Stimulated activated CD4-positive, alpha-beta T cell treated with anti-CD3 and anti-CD28 coated beads, Interleukin-4, amount 100 ng/mL, for 4 hours (primary cell): ENCODE measurements around the gene ARMH2.
"Not testable (repeated sequence)": the region's sequence is repeated elsewhere in the genome, so short reads cannot be mapped to it uniquely, and the experiment has no call there.

Experiments
- DNase-seq, 2 experiments: peaks; one replicate each; pipeline ENCODE4 v3.0.0-alpha.2; 2020

ARMH2 gene

DNA sequence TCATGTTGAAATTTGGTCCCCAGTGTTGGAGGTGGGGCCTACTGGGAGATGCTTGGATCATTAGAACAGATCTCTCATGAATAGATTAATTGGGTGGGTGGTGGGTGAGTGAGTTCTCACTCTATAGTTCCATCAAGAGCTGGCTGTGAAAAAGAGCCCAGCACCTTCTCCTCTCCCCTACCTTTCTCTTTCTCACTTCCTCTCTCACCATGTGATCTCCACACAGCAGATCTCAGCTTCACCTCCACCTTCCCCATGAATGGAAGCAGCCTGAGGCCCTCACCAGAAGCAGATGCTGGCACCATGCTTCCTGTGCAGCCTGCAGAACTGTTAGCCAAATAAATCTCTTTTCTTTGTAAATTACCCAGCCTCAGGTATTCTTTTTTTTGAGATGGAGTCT lies 36.9 kb downstream of the ARMH2 start:
- no peak for DNase-seq

GRCh38 chr6:24761193-24761835 lies 37.4 kb downstream of the ARMH2 start:
- no peak for DNase-seq

DNA sequence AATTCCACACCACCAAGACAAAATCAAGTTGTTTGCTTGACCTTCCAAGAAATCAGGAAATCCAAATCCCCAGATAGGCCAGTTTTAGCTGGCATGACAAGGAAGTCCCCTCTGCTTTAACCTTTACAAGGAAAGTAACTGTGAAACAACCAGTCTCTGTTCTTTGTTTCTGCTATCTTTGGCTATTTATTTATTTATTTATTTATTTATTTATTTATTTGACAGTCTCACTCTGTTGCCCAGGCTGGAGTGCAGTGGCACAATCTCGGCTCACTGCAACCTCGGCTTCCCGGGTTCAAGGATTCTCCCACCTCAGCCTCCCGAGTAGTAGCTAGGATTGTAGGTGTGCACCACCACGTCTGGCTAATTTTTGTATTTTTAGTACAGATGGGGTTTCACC lies 38.5 kb downstream of the ARMH2 start:
- no peak for DNase-seq

DNA sequence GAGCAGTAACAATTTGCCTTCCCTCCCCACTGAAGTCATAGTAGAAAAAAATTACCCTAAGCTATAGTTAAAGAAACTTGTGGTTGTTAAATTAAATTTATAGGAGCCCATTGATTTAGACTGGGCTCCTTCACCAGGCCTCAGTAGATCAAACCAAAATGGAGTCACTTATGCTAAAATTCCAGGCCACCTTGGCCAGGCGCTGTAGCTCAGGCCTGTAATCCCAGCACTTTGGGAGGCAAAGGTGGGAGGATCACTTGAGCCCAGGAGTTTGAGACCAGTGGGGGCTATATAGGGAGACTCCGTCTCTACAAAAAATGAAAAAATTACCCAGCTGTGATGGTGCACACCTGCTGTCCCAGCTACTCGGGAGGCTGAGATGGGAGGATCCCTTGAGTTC lies 39.0 kb downstream of the ARMH2 start:
- DNase-seq = no peak

DNA sequence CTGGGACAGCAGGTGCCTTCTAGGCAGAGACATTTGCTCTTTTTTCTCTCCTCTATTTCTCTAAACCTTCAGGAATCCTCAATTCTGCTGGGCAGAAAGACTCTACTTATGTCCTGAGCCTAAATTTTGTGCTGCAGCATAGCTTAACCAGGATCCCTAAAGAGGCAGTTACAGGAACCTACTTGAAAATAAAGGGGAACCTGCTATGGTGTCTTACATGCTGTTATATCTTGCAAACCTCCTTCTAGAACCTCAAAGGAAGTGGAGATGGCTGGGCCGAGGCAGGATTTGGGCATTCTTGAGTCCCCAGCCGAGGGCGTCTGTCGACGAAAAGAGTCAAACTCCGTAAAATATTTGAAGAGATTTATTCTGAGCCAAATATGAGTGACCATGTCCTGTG lies 41.1 kb downstream of the ARMH2 start:
- DNase-seq = no peak

- DNase-seq = no peak
Observed at GRCh38 chr6:24755279-24755678, 43.4 kb downstream of the ARMH2 start.

- DNase-seq = not testable (repeated sequence)
Observed at GRCh38 chr6:24754378-24754777, 44.3 kb downstream of the ARMH2 start.

DNA sequence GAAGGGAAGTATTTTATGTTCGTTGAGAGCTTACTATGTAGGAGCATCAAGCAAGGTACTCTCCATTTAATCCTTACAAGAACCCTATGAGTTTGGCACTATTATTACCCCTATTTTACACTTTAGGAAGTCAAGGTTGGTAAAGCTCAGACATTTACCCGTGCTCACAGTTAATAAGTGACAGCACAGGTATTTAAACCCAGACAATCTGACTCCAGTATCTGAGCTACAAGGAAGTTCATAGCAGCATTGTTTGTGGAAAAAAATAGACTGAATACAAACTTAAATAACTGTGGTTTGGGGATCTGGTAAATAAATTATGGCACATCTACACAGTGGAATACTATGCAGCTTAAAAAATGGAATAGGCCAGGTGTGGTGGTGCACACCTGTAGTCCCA lies 45.2 kb downstream of the ARMH2 start:
- DNase-seq = no peak

DNA sequence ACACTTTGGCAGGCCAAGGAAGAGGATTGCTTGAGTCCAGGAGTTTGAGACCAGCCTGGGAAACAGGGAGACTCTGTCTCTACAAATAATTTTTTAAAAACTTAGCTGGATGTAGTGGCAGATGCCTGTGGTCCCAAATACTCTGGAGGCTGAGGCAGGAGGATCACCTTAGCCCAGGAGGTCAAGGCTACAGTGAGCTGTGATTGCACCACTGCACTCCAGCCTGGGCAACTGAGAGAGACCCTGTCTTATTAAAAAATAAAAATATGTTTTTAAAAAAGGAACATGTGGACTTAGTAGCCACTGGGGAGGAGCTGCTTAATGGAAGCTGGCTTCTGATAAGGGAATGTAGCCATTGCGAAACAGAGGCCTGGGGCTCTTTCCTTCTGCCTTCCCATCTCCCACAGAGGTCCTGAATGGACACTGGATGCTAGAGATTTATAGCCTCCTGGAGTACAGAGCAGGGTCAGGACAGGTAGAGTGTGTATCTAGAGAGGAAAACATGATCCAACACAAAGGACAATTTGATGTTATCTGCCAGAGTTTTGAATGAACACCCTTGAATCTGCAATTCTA lies 45.7 kb downstream of the ARMH2 start:
- no peak for DNase-seq

GRCh38 chr6:24752503-24752902 lies 46.2 kb downstream of the ARMH2 start:
- no peak for DNase-seq

DNA sequence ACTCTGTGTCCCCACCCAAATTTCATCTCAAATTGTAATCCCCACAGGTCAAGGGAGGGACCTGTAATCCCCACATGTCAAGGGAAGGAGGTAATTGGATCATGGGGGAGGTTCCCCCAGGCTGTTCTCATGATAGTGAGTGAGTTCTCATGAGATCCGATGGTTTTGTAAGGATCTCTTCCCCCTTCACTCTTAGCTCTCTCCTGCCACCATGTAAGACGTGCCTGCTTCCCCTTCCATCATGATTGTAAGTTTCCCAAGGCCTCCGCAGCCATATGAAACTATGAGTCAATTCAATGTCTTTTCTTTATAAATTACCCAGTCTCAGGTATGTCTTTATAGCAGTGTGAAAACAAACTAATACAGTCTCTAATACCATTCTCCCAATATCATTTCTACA lies 47.8 kb downstream of the ARMH2 start:
- not testable (repeated sequence) for DNase-seq

DNA sequence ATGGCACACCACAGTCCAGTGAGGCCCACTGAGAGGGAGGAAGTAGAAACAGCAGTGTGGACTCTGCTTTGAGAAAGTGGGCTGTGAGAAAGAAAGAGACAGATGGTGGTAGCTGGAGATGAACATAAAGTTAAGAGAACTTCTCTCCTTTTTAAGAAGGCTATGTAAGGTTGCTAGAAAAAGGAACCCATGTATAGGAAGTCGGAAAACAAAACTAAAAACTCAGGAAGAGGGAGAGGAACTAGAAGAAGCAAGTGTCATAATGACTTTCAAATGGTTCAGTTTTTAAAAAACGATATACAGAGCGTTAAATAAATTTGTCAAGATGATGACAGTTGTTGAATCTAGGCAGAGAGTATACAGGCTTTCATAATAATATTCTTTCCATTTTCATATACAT lies 49.4 kb downstream of the ARMH2 start:
- no peak for DNase-seq
